Stimulated activated CD8-positive, alpha-beta memory T cell treated with anti-CD3 and anti-CD28 coated beads, Interleukin-2, amount 100 ng/mL, for 1 hour (primary cell): ENCODE data around the gene NHERF1.

Source experiments
- DNase-seq, 2 donors: peaks; one replicate each; pipeline ENCODE4 v3.0.0-alpha.2; 2020; ENCODE audit warnings: low read depth in 2 of 2

Gene NHERF1

DNA sequence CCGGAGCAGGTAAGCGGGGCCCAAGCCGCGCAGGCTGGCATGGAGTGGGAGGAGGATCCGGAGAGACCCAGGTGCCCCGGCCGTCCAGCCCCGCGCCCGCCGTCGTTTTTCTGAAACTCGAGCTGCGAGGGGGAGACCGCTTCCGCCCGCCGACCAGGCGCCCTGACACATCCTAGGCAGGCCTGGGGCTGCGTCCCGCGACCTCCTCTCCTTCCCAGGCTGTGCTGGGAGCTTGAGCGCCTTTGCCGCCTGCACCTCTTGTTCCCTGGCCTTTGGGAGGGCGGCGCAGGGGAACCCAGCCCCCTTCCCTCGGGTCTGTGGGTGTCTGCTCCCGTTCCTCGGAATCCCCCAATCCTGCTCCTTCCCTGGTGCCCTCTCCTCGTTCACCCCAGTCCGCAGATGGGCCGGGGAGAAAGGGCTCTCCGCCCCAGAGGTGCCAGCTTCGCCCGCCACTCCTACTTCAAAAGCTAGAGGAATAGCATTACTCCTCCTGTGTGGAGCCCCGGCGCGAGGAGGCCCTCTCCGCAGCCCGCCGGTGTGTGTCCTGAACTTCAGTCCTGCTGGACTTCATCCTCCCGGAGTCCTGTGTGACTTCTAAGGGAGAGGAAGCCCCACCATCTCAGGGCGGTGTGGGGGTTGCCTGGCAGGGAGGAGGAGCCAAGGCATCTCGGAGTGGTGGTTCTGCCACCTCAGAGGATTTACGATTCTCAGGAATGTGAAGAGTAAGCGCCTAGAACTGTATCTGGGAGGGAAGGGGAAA is 1.0 kb downstream of the NHERF1 start:
- DNase-seq, result no peak

DNA sequence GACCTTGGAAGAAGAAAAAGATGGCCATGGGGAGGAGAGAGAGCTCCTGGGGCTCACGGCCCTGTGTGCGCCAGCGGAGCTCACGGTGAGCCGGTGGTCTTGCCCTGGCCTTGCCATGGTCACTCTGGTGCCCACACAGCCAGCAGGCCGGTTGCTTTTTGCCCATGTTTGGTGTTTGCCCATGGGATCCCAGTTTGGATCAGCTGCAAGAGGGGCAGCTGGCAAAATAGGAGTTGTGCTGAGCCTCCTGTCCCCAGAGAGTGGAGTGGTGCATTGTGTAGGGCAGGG is 1.6 kb downstream of the NHERF1 start:
- no peak for DNase-seq

DNA sequence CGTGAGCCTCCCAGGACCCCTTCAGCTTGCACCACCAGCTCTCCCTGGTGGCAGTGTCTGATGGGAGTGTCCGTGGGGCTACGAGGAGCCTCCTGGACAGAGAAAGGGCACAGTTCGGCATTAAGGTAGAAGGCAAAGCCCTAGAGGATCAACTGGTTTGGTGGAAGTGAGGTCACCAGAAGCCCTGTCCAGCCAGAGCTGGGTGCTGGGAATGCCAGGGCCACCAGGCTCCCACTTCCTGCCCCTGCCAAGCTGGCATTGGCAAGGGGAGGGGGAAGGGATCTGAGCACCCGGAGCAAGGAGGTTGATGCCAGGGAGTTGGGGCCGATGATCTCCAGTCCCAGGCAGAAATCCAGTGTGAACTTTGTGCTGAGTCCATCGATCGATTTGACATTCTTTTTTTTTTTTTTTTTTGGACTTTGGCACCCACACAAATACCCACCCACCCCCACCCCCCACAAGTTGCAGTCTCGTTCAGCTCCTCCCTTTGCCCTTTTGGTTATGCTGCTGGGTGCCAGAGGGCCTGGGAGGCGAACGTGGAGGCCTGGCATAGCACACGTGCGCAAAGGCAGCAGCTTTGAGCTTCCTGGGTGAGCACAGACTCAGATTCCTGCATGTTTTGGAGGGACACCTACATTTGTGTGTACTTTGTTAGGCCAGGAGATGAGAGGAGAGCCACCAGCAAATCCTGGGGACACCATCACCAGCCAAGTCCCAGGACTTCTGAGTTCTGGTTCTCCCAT is 2.1 kb downstream of the NHERF1 start:
- no peak for DNase-seq

DNA sequence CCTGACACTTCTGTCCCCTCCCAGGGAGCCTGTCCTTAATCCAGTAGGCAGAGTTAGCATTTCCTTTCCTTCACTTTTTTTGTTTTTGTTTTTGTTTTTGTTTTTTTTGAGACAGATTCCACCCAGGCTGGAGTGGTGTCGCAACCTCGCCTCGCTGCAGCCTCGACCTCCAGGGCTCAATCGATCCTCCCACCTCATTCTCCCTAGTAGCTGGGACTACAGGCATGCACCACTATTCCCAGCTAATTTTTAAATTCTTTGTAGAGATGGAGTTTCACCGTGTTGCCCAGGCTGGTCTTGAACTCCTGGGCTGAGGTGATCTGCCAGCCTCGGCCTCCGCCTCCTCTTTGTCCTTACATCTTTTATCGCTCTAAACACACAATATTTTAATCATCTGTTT is 4.0 kb downstream of the NHERF1 start:
- no peak for DNase-seq

DNA sequence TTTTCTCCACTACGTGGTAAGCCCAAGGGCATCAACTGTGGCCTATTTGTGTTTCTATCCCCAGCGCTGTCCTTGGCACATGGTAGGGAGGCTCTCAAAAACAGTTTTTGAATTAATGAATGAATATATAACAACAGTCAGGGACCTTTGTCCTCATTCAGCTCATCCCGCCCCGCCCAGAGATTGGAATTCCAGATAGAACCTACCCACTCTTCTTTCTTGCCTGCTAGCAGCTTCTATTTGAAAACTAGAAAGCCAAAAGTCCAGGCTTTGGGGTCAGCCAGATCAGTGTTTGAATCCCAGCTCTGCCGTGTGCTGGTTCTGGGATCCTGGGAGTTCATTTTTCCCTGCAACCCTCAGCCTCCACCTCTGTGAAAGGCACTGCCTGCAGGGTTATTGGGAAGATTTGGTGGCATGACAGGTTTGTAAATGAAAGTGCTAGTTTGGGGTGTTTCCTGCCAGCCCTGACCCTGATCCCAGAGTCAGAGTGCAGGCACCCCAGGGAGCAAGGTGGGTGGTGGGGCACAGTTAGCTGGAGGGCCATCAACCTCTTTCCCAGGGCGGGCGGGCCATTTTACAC is 4.5 kb downstream of the NHERF1 start:
- no peak for DNase-seq

DNA sequence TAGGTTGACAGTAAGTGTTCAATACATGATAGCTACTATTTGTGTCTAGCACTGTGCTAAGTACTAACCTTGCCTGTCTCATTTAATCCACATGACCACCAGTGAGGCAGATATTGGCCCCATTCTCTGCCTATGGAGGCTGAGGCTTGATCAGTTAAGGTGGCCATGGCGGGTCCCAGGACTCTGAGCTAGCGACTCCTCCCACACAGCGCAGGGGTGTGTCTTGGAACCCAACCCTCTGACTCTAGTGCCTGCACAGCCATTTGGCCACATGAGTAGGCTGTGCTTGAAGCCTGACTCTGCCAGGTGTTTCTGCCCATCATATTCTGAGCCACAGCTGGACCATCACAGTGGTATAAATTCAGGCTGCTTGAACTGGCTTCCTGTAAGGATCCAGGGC is 6.4 kb downstream of the NHERF1 start:
- DNase-seq, result no peak

DNA sequence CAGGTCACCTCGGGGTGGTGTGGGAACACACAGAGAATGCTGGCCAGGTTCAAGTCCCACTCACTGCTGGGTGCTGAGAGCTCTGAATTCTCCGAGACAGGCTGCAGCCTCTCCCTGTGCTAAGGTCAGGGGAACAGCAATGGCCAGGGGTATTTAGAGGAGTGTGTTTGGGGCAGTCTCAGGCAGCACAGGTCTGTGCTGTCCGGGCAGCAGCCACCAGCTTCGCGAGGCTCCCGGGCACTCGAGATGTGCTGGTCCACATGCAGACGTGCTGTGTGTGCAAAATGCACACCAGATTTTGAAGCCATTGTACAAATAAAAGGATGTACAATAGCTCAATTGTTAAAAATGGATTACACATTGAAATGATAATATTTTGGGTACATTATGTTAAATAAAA is 7.1 kb downstream of the NHERF1 start:
- DNase-seq, result no peak

DNA sequence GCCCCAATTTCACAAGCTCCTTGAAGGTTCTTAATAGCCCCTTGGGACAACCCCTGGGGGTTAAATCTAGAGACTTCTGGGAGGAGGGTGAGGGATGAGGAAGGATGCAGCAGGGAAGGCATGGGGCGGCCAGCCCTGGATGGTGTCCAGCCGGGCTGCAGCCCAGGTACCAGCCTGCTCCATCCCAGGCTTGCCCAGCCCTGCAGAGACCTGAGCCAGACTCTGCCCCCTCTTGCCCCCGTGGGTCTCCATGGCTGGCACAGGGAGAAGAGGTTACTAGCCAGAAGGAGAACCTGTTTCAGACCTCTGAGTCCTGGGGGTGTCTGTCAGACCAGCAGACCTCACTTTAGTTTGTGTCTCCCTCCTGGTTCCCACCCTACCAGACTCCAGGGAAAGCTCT is 8.5 kb downstream of the NHERF1 start:
- no peak for DNase-seq

DNA sequence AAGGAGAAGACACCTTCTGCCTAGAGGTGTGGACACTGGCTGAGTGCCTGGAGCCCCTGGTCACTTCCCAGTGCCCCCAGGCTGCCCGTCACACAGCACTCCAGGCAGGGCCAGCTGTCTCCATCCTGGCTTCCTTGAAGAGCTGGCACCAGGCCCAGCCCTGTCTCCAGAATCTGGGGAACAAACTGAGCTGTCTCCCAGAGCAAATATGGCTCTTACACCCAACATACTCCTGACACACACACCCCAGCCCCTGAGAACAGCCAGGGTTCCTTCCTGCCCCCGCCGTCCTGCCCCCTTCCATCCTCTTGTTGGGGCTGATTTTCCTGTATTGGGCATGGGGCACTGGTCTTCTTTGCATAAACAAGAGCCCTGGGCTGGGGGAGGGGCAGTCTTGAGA is 9.1 kb downstream of the NHERF1 start:
- no peak for DNase-seq

DNA sequence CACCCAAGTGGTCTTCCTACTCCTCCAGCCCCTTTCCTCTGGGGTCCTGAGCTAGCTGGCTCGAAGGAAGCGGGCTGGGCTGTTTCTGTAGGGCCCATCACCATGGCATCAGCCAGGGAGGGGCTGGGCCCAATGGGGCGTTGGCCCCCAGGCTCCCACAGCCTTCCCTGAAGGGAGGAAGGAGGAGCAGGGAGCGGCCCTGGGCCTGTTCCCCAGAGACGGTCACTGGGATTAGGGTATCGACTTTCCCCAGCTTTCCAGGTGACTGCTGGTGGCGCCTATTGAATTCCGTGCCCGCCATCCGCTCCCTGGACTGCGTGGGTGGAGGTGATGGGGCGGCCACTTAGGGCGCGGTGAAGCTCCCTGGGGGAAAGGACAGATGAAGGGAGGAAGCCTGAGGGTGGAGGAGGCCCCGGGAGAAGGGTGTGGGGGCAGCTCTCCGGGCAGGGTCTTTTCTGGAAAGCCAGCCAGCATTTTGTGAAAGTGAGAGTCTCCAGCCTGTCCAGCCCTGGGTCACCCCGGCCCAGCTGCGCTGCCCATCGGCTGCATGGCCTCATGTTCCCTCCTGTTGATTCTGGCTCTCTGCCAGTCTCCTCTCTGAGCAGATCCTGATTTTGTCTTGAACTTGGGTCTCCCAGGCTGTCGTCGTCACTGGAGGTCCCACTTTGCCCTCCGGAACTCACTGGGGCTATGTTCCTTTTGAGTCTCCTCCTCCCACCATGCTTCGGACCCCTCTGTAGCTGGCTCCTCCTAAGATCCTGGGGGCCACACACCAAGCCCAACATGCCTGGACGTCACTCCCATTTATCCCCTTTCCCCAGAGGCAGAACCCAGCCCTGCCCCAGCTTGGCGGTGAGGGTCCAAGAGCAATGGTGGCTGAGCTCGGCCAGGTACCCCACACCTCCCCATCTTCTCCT is 9.8 kb downstream of the NHERF1 start:
- no peak for DNase-seq

DNA sequence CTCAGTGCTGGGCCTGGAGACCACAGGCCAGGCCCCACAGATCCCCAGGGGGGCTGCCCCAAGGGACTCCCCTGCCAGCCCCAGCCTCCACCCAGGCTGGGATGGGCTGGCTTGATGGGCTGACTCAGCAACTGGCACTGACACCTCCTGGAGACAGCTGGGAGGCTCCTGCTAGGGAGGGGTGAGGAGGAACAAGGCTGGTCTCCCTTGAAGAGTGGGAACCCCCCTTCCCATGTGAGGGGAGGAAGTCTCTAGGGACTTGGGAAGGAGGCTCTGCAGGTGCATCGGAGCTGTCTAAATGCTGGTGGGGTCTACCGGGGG is 10.4 kb downstream of the NHERF1 start:
- DNase-seq, result no peak

DNA sequence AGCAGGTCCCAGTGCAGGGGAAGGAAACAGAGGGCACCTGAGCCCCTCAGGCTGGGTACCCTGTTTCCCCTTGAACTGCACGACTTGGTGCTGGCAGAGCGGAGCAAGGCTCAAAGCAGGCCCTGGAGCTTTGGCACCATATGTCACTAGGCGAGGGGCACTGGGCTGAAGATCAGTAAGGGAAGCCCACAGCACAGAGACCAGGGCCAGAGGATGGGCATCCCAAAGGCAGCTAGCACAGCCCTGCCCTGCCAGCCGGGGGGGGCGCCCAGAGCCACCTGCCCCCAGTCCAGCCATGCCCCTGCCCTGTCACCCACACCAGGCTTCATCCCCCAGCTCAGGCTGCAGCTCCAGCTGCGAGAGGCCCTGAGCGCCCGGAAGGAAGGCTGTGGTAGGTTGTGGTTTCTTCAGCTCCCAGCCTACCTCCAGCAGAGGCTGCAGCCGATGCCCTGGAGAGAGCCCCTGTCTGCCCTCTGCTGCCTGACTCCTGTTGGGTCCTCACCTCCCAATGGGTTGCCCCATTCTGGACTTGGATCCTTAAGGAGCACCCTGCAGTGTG is 10.9 kb downstream of the NHERF1 start:
- DNase-seq, result no peak

DNA sequence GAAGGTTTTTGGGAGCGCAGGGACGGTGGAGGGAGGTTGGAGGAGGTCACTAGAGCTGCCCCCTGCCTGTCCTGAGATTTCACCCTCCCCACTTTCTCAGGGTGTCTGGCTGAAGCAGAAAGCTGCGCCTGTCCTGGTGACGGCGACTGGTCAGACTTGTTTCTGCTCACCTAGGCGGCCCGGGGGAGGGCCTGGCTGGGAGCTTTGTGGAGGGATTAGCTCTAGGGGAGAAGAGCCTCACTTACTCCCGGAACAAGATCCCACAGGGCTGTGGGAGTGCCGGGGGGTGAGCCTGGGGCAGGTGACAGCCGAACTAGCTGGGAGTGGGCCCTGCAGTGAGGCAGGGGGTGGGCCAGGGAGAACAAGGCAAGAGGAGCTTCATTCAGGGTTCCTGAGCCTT is 11.5 kb downstream of the NHERF1 start:
- DNase-seq, result no peak

DNA sequence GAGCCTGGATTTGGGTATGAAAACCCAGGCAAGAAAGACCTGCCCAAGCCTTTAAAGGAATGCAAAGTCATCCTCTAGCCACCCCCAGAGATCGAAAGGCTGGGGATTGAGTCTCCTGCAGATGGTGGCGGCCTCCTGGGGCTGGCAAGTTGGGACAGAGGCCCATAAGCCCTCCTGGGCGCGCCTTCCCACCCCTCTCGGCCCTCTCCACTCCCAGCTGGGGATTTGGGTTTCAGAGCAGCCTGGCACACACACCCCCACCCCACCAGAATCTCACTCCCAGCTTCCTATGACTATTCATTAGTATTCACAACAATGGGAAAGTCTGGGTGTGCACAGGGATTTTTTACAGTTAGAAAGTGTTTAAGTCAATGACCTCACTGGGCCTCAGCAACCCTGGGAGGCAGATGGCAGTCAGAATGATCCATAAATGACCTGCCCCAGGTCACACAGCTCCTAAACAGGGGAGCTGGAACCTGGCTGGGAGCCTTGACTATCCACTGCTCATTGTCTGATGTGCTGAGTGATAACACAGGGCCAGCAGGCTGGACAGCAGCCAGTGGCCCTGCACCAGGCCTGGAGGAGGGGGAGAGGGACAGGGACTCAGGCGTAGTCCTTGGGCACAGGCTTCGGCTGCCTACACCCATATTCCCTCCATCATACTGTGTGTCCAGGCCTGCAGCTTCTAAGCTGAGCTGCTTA is 12.1 kb downstream of the NHERF1 start:
- no peak for DNase-seq

DNA sequence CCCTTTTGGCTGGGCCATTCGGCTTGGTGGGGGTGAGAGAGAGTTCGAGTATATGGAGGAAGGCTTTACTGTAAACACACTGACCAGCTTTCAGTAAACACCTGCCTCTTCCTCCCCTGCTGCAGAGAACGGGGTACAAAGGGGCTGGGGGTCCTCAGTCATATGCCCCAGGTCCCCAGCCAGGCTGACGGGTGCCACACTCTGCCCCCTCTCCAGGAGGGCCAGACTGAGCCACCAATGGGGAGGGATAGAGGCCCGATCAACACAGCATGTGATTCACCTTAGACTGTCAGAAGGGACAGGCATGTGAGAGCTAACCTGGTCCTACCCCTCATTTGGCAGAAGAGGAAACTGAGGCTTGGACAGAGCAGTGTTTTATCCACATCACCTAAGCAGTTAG is 13.0 kb downstream of the NHERF1 start:
- DNase-seq, result no peak

DNA sequence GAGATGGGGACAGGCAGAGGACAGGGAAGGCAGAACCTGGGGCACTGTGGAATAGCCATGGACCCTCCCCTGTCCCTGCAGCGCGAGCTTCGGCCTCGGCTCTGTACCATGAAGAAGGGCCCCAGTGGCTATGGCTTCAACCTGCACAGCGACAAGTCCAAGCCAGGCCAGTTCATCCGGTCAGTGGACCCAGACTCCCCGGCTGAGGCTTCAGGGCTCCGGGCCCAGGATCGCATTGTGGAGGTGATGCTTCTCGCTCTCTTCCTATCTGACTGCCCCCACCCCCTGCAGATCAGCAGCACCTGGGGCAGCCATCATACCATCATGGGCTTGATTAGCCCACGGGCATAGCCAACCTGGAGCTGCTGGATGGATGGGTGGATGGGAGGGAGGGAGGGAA is 13.5 kb downstream of the NHERF1 start:
- no peak for DNase-seq

DNA sequence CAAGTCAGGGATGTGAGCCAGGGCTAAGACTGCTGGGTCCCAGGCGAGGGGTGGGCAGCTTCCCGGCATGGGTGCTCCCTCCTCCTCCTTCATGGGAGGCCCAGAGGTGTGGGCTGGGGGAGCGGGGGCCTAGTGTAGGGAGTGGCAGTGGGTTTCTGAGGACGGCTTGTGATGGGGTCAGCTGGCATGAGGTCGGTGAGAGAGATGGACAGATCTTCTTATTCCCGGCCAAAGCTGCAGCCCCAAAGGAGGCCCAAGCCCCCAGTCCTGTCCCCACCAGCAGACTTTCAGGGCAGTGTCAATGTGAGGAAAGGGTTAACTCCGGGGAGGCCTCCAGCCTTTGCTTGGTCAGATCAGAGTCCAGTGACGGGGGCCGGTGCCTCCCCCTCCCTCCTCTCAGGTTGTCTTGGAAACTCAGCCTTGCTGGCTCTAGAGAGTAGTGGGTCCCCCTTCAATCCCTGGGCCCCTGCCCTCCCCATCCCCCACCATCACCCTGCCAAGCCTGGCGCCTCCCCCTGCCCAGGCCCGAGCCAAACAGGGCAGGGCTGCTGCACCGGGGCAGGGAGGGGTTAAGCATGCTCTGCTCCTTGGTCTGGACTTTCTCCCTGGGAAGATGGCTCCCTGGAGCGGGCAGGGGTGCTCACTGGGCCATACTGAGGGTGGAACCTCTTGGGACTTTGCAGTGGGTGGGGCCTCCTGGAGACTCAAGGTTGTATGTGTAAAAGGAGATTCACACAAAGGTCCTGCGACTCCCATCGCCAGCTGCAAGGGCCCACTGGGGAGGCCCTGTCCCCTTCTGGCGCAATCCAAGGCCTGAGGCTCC is 15.3 kb downstream of the NHERF1 start:
- no peak for DNase-seq

DNA sequence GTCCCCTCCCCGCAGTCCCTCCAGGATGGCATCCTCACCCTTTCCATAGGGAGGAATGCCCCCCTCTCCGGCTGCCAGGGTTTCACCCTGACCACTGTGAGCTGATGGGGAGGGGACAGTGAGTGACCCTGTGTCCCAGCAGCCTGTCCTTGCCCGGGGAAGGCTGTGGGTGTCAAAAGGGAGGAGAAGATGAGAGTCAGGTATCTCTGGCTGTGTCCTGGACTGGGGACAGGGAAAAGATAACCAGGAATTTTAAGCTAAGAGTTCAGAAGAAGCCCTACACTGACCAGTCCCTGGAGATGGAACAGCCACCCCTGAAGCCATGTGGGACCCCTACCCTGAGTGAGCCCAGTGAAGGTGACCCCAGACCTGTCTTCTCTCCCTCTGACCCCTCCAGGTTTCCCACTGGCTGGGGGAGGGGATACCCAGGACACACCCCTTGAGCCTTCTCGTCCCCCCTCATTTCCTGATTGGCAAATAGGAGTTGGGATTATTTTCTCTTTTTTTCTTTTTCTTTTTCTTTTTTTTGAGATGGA is 16.4 kb downstream of the NHERF1 start:
- DNase-seq, result no peak

DNA sequence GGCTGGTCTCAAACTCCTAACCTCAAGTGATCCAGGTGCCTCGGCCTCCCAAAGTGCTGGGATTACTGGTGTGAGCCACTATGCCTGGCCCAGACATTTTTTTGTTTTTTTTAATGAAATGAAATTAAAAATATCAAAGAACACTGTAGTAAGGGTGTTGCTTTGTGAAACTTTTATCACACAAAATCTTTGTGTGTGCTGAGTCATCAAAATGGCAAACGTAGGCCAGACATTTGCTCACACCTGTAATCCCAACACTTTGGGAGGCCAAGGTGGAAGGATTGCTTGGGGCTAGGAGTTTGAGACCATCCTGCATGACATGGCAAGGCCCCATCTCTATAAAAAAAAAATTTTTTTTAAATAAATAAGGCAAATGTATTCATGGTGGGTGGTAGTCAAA is 18.0 kb downstream of the NHERF1 start:
- no peak for DNase-seq

DNA sequence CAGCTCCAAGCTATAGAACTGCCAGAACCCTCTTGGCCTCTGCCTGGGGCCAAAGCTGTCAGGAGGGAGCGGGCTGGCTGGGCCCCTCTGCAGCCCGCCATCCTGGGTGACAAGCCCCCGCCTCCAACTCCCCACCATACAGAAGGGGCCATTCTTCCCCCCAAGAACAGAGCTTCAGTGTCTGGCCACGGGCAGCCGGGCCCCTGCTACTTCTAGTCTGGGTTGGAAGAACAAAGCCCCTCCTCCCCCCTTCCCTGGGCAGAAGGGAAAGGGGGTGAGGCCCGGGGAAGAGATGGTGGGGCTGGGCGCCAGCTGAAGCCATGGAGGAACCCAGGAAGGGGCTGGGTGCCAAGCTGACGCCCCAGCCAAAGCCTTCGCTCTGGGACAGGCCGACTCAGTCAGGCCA is 18.7 kb downstream of the NHERF1 start:
- DNase-seq, result no peak
